KBM-7 (cell line): ENCODE data around the gene AKAP1.

ENCODE experiments used
- DNase-seq: peaks from one replicate; pipeline ENCODE4 v3.0.0-alpha.2; 2015
- in situ Hi-C: fragments of 300-500 bp; cut with MboI; formaldehyde crosslinking; loops from 2 replicates; pipeline ENCODE4 v1.14.3; 2020; ENCODE audit warnings: low sequenced_read_pairs, low pct_unique_long_range_greater_than_20kb, mixed read lengths

Gene AKAP1

GRCh38 chr17:57115377-57115776 lies 30.3 kb downstream of the AKAP1 start:
- in situ Hi-C loops = no loop called here
- DNase-seq = no peak

- in situ Hi-C loops = no loop called here
- DNase-seq = no peak
Measured at GRCh38 chr17:57115916-57116315, 30.9 kb downstream of the AKAP1 start.

GRCh38 chr17:57117798-57118197 lies 32.8 kb downstream of the AKAP1 start:
- in situ Hi-C loops = no loop called here
- no peak for DNase-seq

GRCh38 chr17:57120814-57121213 lies 35.8 kb downstream of the AKAP1 start:
- no peak for DNase-seq
- in situ Hi-C loops = no loop called here

GRCh38 chr17:57121308-57122042 lies 36.4 kb downstream of the AKAP1 start:
- in situ Hi-C loops = no loop called here
- DNase-seq = peak; percentile 55

- in situ Hi-C loops = no loop called here
- DNase-seq = no peak
Measured at GRCh38 chr17:57124053-57124452, 39.0 kb downstream of the AKAP1 start.

GRCh38 chr17:57125406-57125805 lies 40.4 kb downstream of the AKAP1 start:
- in situ Hi-C loops = loop anchor here (25.0 kb wide), 3 partner anchors 112 to 987 kb away; partner anchors contain the start of gene CCDC182

GRCh38 chr17:57125866-57126265 lies 40.8 kb downstream of the AKAP1 start:
- DNase-seq = no peak
- in situ Hi-C loops = loop anchor here (25.0 kb wide), 3 partner anchors 111 to 986 kb away; partner anchors contain the start of gene CCDC182

More at GRCh38 chr17:57125406-57125805, 40.4 kb downstream of the AKAP1 start:
- DNase-seq = no peak

GRCh38 chr17:57130708-57131461 lies 45.8 kb downstream of the AKAP1 start:
- in situ Hi-C loops = loop anchor here (25.0 kb wide), 3 partner anchors 106 to 981 kb away; partner anchors contain the start of gene CCDC182
- peak; percentile 70 for DNase-seq

- DNase-seq = no peak
- in situ Hi-C loops = loop anchor here (25.0 kb wide), 3 partner anchors 105 to 980 kb away; partner anchors contain the start of gene CCDC182
Measured at GRCh38 chr17:57132663-57133062, 47.6 kb downstream of the AKAP1 start.

- DNase-seq = no peak
- in situ Hi-C loops = loop anchor here (25.0 kb wide), 3 partner anchors 104 to 979 kb away; partner anchors contain the start of gene CCDC182
Measured at GRCh38 chr17:57133486-57133885, 48.4 kb downstream of the AKAP1 start.

- no peak for DNase-seq
- in situ Hi-C loops = loop anchor here (25.0 kb wide), 3 partner anchors 102 to 977 kb away; partner anchors contain the start of gene CCDC182
Measured at GRCh38 chr17:57135026-57135788, 50.2 kb downstream of the AKAP1 start.

- DNase-seq = peak; percentile 37
- in situ Hi-C loops = loop anchor here (25.0 kb wide), 3 partner anchors 101 to 976 kb away; partner anchors contain the start of gene CCDC182
Measured at GRCh38 chr17:57135789-57136291, 50.8 kb downstream of the AKAP1 start.

GRCh38 chr17:57136355-57136754 lies 51.3 kb downstream of the AKAP1 start:
- DNase-seq = no peak
- in situ Hi-C loops = loop anchor here (25.0 kb wide), 3 partner anchors 101 to 976 kb away; partner anchors contain the start of gene CCDC182

- DNase-seq = no peak
- in situ Hi-C loops = loop anchor here (25.0 kb wide), 3 partner anchors 99 to 974 kb away; partner anchors contain the start of gene CCDC182
Measured at GRCh38 chr17:57138030-57138911, 53.2 kb downstream of the AKAP1 start.

GRCh38 chr17:57138956-57139576 lies 54.0 kb downstream of the AKAP1 start:
- in situ Hi-C loops = loop anchor here (25.0 kb wide), 3 partner anchors 98 to 973 kb away; partner anchors contain the start of gene CCDC182
- DNase-seq = no peak

- in situ Hi-C loops = loop anchor here (25.0 kb wide), 3 partner anchors 97 to 972 kb away; partner anchors contain the start of gene CCDC182
Measured at GRCh38 chr17:57140316-57140715, 55.3 kb downstream of the AKAP1 start.

More at GRCh38 chr17:57140316-57140715, 55.3 kb downstream of the AKAP1 start:
- no peak for DNase-seq
